HG02588 (cell line): ENCODE data around the gene PRPF38A.

Experiments used
- ATAC-seq: cut with Tn5 transposase; IDR thresholded peaks from one replicate; pipeline ENCODE4 v1.9.1; 2021; ENCODE audit warnings: mild to moderate bottlenecking, moderate library complexity; ENCODE audit not compliant: unreplicated experiment

The PRPF38A gene

GRCh38 chr1:52455686-52456085 is 51.3 kb downstream of the PRPF38A start:
- ATAC-seq = no peak

- ATAC-seq = no peak
Measured at GRCh38 chr1:52460694-52461093, 56.3 kb downstream of the PRPF38A start.

GRCh38 chr1:52461821-52462220 is 57.4 kb downstream of the PRPF38A start:
- no peak for ATAC-seq

GRCh38 chr1:52463891-52464290 is 59.5 kb downstream of the PRPF38A start:
- no peak for ATAC-seq

GRCh38 chr1:52469108-52469507 is 64.7 kb downstream of the PRPF38A start:
- no peak for ATAC-seq
